ENCODE measurements around the gene RGS21.

DNA sequence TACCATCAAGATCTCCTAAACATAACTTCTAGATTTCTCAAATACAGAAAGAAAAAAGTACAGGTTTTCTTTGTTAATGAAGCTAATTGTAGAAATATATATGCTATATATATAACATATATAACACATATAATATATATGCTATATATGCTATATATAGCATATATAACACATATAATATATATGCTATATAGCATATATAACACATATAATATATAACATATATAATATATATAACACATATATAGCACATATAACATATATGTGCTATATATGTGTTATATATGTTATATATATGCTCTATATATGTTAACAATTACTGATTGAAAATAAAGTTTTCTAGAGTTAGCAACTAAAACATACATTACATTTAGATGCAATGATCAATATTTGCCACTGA is 34.8 kb downstream of the RGS21 start:
- TF ChIP-seq POLR2A (IDR thresholded peaks at IDR 0.05; ENCODE audit: low read depth, low read length) (no peak), RCOR1 (IDR thresholded peaks at IDR 0.05; ENCODE audit: insufficient replicate concordance, low read length) (no peak), FOS (IDR thresholded peaks at IDR 0.05; ENCODE audit: low read depth, low read length) (no peak), CEBPB (IDR thresholded peaks at IDR 0.05; ENCODE audit: low read depth, low read length) (no peak), NFE2L2 (IDR thresholded peaks at IDR 0.05; ENCODE audit: low read depth, low read length) (no peak)
- TF ChIP-seq, protein P1, sequence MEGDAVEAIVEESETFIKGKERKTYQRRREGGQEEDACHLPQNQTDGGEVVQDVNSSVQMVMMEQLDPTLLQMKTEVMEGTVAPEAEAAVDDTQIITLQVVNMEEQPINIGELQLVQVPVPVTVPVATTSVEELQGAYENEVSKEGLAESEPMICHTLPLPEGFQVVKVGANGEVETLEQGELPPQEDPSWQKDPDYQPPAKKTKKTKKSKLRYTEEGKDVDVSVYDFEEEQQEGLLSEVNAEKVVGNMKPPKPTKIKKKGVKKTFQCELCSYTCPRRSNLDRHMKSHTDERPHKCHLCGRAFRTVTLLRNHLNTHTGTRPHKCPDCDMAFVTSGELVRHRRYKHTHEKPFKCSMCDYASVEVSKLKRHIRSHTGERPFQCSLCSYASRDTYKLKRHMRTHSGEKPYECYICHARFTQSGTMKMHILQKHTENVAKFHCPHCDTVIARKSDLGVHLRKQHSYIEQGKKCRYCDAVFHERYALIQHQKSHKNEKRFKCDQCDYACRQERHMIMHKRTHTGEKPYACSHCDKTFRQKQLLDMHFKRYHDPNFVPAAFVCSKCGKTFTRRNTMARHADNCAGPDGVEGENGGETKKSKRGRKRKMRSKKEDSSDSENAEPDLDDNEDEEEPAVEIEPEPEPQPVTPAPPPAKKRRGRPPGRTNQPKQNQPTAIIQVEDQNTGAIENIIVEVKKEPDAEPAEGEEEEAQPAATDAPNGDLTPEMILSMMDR (conservative IDR thresholded peaks at IDR 0.05; ENCODE audit: low read depth, low read length), result no peak

Measured in IMR-90 (cell line).